AG09309 (cell line): ENCODE results near the gene NFAT5.

Experiments used
- DNase-seq: peaks from one replicate; pipeline ENCODE4 v3.0.0-alpha.2; 2010; ENCODE audit warnings: low read depth
- H3K4me3 ChIP-seq: 2 replicates; pipeline ENCODE4 v1.5.1; 2011; ENCODE audit warnings: mild to moderate bottlenecking, low read depth, low read length, moderate library complexity; ENCODE audit not compliant: control insufficient read depth
- CTCF ChIP-seq: IDR thresholded peaks from 2 replicates; pipeline ENCODE4 v1.5.1; 2011; ENCODE audit warnings: mild to moderate bottlenecking, low read depth, low read length, inconsistent platforms; ENCODE audit not compliant: insufficient read depth, control insufficient read depth; ENCODE audit errors: missing control alignments

The NFAT5 gene

GRCh38 chr16:69691980-69692911 is 126.5 kb downstream of the NFAT5 start:
- no peak overlapping the region for H3K4me3 ChIP-seq
- no peak for DNase-seq
- no peak for TF ChIP-seq CTCF

GRCh38 chr16:69693916-69694315 is 128.2 kb downstream of the NFAT5 start:
- no peak for DNase-seq
- H3K4me3 ChIP-seq, result no peak overlapping the region
- no peak for TF ChIP-seq CTCF

- no peak for DNase-seq
- no peak for TF ChIP-seq CTCF
- H3K4me3 ChIP-seq, result no peak overlapping the region
Observed at GRCh38 chr16:69698404-69698803, 132.6 kb downstream of the NFAT5 start.

- no peak for TF ChIP-seq CTCF
- DNase-seq, result no peak
- H3K4me3 ChIP-seq, result no peak overlapping the region
Observed at GRCh38 chr16:69699915-69700314, 134.1 kb downstream of the NFAT5 start.

GRCh38 chr16:69701452-69701851 is 135.7 kb downstream of the NFAT5 start:
- DNase-seq, result no peak
- H3K4me3 ChIP-seq, result no peak overlapping the region
- no peak for TF ChIP-seq CTCF

- DNase-seq, result no peak
- TF ChIP-seq CTCF, result no peak
- no peak overlapping the region for H3K4me3 ChIP-seq
Observed at GRCh38 chr16:69701866-69702265, 136.1 kb downstream of the NFAT5 start.
